HCT116 (cell line): Measurements from ENCODE around the gene SCAANT1. TPM values are rescaled to one million over a fixed set of nuclear protein-coding genes. Genes with fewer than 3 reads are reported as not detected.

Experiments used
- ATAC-seq: fragments of 200-7000 bp; cut with Tn5 transposase; 2 replicates; pipeline ENCODE4 v1.9.1; 2020; ENCODE audit warnings: mild to moderate bottlenecking, moderate library complexity
- BruUV-seq: library from RNA; stranded (reverse); fragments of 400-500 nt; replicated peaks from 2 replicates; lab custom pipeline; 2021; lab: Mats Ljungman, UMichigan
- CTCF ChIA-PET: fragments of 300-600 bp; sonication (Branson Sonifier 250); formaldehyde crosslinking; loops from one replicate; lab custom pipeline; 2021; ENCODE audit warnings: antibody characterized with exemption; lab: Charles Lee
- POLR2A ChIA-PET: fragments of 300-600, 350-600 bp; sonication (Branson Sonifier 250); formaldehyde crosslinking; loops from one replicate; lab custom pipeline; 2021; ENCODE audit warnings: antibody characterized with exemption; lab: Charles Lee
- RAD21 ChIA-PET, 2 experiments: fragments of 300-600 bp; sonication (Branson Sonifier 250); formaldehyde crosslinking; loops; one replicate each; lab custom pipeline; 2023; ENCODE audit warnings: low total read pairs in 2 of 2; ENCODE audit not compliant: uncharacterized antibody in 2 of 2, unreplicated experiment in 2 of 2, low non-redundant PET in 1 of 2; lab: Charles Lee
- DNase-seq: peaks from one replicate; pipeline ENCODE4 v3.0.0-alpha.2; 2010; ENCODE audit warnings: low read depth, low spot score
- H2AFZ ChIP-seq: fragments of 200-600 bp; shearing (Covaris generic), sonication (generic); 2 replicates; pipeline ENCODE4 v1.6.1; 2017; ENCODE audit warnings: low read depth, mixed run types, mixed read lengths, antibody characterized with exemption, low read length; ENCODE audit not compliant: poor library complexity, severe bottlenecking
- H3K27ac ChIP-seq: 2 replicates; pipeline ENCODE4 v1.5.1; 2012; ENCODE audit warnings: low read depth, low read length
- H3K27me3 ChIP-seq: fragments of 200-600 bp; sonication (generic); 2 replicates; pipeline ENCODE4 v1.6.1; 2016; ENCODE audit warnings: mixed run types, low read length, mixed read lengths; ENCODE audit not compliant: insufficient read depth
- H3K36me3 ChIP-seq, 2 experiments: fragments of 200-500 bp in 1 of 2; fragments of 200-600 bp in 1 of 2; sonication (Bioruptor generic) in 1 of 2; sonication (generic) in 1 of 2; 2 replicates each; pipeline versions ENCODE4 v1.5.1 to v1.6.1; 2014 to 2016; ENCODE audit warnings: low read length in 2 of 2, inconsistent platforms in 1 of 2, mixed read lengths in 1 of 2, mixed run types in 1 of 2; ENCODE audit not compliant: insufficient read depth in 2 of 2, control insufficient read depth in 1 of 2
- H3K4me1 ChIP-seq, 2 experiments: fragments of 200-600 bp in 1 of 2; sonication (generic) in 1 of 2; 2 replicates each; pipeline versions ENCODE4 v1.5.1 to v1.6.1; 2012 to 2017; ENCODE audit warnings: low read length in 2 of 2, inconsistent platforms in 1 of 2, mild to moderate bottlenecking in 1 of 2, mixed read lengths in 1 of 2, mixed run types in 1 of 2, moderate library complexity in 1 of 2; ENCODE audit not compliant: insufficient read depth in 2 of 2, control insufficient read depth in 1 of 2
- H3K4me2 ChIP-seq: fragments of 200-600 bp; sonication (generic); 2 replicates; pipeline ENCODE4 v1.6.1; 2017; ENCODE audit warnings: mixed run types, low read length, mixed read lengths
- H3K4me3 ChIP-seq, 2 experiments: fragments of 200-600 bp in 1 of 2; sonication (generic) in 1 of 2; replicated peaks in 1 of 2; 2 replicates each; pipeline ENCODE4 v1.5.1; 2011 to 2016; ENCODE audit warnings: low read length in 2 of 2, control low read depth in 1 of 2, low read depth in 1 of 2, mild to moderate bottlenecking in 1 of 2, mixed read lengths in 1 of 2, mixed run types in 1 of 2
- H3K79me2 ChIP-seq: fragments of 200-600 bp; sonication (generic); 2 replicates; pipeline ENCODE4 v1.6.1; 2017; ENCODE audit warnings: mild to moderate bottlenecking, mixed run types, low read length, moderate library complexity, mixed read lengths; ENCODE audit not compliant: insufficient read depth
- H3K9ac ChIP-seq: fragments of 200-600 bp; sonication (generic); 2 replicates; pipeline ENCODE4 v1.6.1; 2016; ENCODE audit warnings: low read length, mixed read lengths
- H3K9me2 ChIP-seq: fragments of 200-600 bp; sonication (generic), shearing (Covaris generic); 2 replicates; pipeline ENCODE4 v1.6.1; 2017; ENCODE audit warnings: mixed run types, mild to moderate bottlenecking, moderate library complexity; ENCODE audit not compliant: insufficient read depth
- H3K9me3 ChIP-seq, 2 experiments: fragments of 200-500 bp in 1 of 2; fragments of 200-600 bp in 1 of 2; sonication (Bioruptor generic) in 1 of 2; sonication (generic) in 1 of 2; 2 replicates each; pipeline ENCODE4 v1.6.1; 2014 to 2017; ENCODE audit warnings: low read length in 2 of 2, mixed read lengths in 2 of 2, inconsistent platforms in 1 of 2, low read depth in 1 of 2, mild to moderate bottlenecking in 1 of 2, mixed run types in 1 of 2, moderate library complexity in 1 of 2; ENCODE audit not compliant: control insufficient read depth in 1 of 2, insufficient read depth in 1 of 2
- H4K20me1 ChIP-seq: fragments of 200-600 bp; sonication (generic), shearing (Covaris generic); 2 replicates; pipeline ENCODE4 v1.6.1; 2017; ENCODE audit warnings: mixed run types, mild to moderate bottlenecking, moderate library complexity; ENCODE audit not compliant: insufficient read depth
- POLR2AphosphoS5 ChIP-seq: IDR thresholded peaks from 2 replicates; pipeline ENCODE4 v1.6.1; 2011; ENCODE audit warnings: mild to moderate bottlenecking, low read depth, low read length, moderate library complexity
- RAD21 ChIP-seq: IDR thresholded peaks from 2 replicates; pipeline ENCODE4 v1.6.1; 2012; ENCODE audit warnings: low read depth, mild to moderate bottlenecking
- SP1 ChIP-seq: IDR thresholded peaks from 2 replicates; pipeline ENCODE4 v1.6.1; 2012; ENCODE audit warnings: low read depth
- intact Hi-C: fragments of 100-400 bp; cut with micrococcal nuclease; formaldehyde crosslinking; loops from 2 replicates; pipeline ENCODE4 v1.10.0; 2022
- total RNA-seq: library from RNA; stranded (reverse); gene quantifications from one replicate; pipeline ENCODE4 v1.2.1, GENCODE V29; 2021; ENCODE audit not compliant: unreplicated experiment
- TF ChIP-seq, protein P1 (sequence below), 3 experiments: fragments of 200-600 bp in 1 of 3; sonication (generic) in 1 of 3; IDR thresholded peaks in 2 of 3; conservative IDR thresholded peaks in 1 of 3; 2 replicates each; pipeline ENCODE4 v1.5.1; 2012 to 2017; ENCODE audit warnings: low read depth in 2 of 3, low read length in 2 of 3, antibody characterized with exemption in 1 of 3, borderline replicate concordance in 1 of 3, control low read depth in 1 of 3, mild to moderate bottlenecking in 1 of 3, mixed read lengths in 1 of 3, mixed run types in 1 of 3, moderate library complexity in 1 of 3; ENCODE audit not compliant: insufficient read depth in 1 of 3

The SCAANT1 gene
- total RNA-seq, 1 experiment from 2014 or later = not detected

DNA sequence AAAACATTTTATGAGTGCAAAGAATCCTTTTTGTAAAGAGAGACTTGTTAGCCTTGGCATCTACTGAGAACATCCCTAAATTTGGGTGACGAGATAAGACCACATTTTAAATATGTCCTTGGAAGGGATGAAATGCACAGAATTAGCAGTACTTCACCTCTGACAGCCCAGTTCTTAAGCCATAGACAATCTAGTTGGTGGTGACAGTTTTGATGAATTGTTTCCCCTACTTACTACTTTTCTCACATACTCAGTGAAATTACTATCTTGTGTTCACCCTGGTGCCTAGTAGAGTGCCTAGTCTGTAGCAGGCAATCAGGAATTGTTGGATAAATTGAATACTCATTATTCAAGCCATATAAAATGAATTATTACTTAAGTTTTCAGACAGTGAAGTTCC, 3.4 kb downstream of the SCAANT1 start:
- H3K79me2 ChIP-seq = peaks cover 26% of the 10 kb centered on the region
- ChIA-PET POLR2A (no interaction called here), RAD21 (no interaction called here), CTCF (no interaction called here)
- peaks cover 12 to 25% of the 10 kb centered on the region in 2 experiments; a peak in 3 of 4 replicates for H3K4me1 ChIP-seq
- no peak for ATAC-seq
- H3K4me3 ChIP-seq = no peak overlapping the region
- H3K9ac ChIP-seq = no peak overlapping the region
- H3K27ac ChIP-seq = no peak overlapping the region
- BruUV-seq = no TSS peak
- H4K20me1 ChIP-seq = no peaks in the 10 kb centered on the region
- DNase-seq = no peak
- intact Hi-C loops = loop anchor here (5.0 kb wide), 1 partner anchor 36 kb away; no protein-coding TSS in a partner anchor
- no peak overlapping the region for H2AFZ ChIP-seq
- H3K9me2 ChIP-seq = no peaks in the 10 kb centered on the region
- no peaks in the 10 kb centered on the region for H3K9me3 ChIP-seq
- no peaks in the 10 kb centered on the region for H3K27me3 ChIP-seq
- H3K36me3 ChIP-seq = no peaks in the 10 kb centered on the region
- TF ChIP-seq POLR2AphosphoS5 = no peak
- TF ChIP-seq SP1 = no peak
- no peak overlapping the region for H3K4me2 ChIP-seq

DNA sequence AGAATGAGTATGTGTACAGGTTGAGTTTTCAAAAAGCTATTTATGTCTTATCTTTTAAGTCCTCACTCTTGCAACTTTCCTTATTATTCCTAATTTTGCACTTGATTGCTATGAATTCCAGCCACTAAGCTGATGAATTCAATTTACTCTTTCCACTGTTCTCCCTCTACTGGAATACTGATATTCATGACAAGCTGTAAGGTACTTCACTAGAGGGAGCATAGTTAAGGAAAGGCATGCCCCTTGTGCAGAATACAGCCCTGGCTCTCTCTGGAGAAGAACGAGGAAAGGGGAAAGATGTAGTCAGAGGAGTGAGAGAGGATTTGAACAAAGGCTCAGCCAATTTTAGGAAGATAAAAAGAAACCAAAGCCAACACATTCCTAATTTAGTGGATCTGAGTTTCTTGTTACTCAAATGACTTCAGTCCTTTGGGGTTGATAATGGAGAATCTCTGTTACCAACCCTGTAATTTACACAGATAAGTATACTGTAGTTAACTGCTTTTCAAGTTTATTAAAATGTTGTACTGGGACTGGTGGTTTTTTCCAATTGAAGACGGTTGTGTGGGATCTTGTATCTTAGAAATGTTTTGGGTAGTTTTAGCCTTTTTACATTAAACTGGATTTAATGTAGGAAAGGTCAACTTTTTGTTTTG, 4.0 kb downstream of the SCAANT1 start:
- ChIA-PET RAD21 (no interaction called here), POLR2A (no interaction called here), CTCF (interaction anchor here (0.6 to 0.7 kb wide), 2 partner anchors 21 to 48 kb away, joined by 3 read pairs; no protein-coding TSS in a partner anchor)
- Histone ChIP-seq H3K9me2 (no peaks in the 10 kb centered on the region), H3K27me3 (no peaks in the 10 kb centered on the region), H3K9ac (no peak overlapping the region), H3K79me2 (peaks cover 20% of the 10 kb centered on the region), H3K27ac (no peak overlapping the region), H3K4me1 (peaks cover 7 to 19% of the 10 kb centered on the region in 2 experiments; a peak in 3 of 4 replicates), H3K9me3 (no peaks in the 10 kb centered on the region), H2AFZ (no peak overlapping the region), H3K36me3 (no peaks in the 10 kb centered on the region), H3K4me2 (no peak overlapping the region), H4K20me1 (no peaks in the 10 kb centered on the region), H3K4me3 (no peak overlapping the region)
- intact Hi-C loops = loop anchor here (5.0 kb wide), 1 partner anchor 36 kb away; no protein-coding TSS in a partner anchor
- DNase-seq (no peak), ATAC-seq (no peak)
- TF ChIP-seq, protein P1, sequence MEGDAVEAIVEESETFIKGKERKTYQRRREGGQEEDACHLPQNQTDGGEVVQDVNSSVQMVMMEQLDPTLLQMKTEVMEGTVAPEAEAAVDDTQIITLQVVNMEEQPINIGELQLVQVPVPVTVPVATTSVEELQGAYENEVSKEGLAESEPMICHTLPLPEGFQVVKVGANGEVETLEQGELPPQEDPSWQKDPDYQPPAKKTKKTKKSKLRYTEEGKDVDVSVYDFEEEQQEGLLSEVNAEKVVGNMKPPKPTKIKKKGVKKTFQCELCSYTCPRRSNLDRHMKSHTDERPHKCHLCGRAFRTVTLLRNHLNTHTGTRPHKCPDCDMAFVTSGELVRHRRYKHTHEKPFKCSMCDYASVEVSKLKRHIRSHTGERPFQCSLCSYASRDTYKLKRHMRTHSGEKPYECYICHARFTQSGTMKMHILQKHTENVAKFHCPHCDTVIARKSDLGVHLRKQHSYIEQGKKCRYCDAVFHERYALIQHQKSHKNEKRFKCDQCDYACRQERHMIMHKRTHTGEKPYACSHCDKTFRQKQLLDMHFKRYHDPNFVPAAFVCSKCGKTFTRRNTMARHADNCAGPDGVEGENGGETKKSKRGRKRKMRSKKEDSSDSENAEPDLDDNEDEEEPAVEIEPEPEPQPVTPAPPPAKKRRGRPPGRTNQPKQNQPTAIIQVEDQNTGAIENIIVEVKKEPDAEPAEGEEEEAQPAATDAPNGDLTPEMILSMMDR (IDR thresholded peaks at IDR 0.05 in 2 of 3, conservative IDR thresholded peaks at IDR 0.05 in 1 of 3; ENCODE audit: borderline replicate concordance in 1 of 3, insufficient read depth in 1 of 3, low read depth in 2 of 3, low read length in 2 of 3) = peak; percentile 29 to 43 (median 40); a peak in 4 of 6 replicates
- no peak for TF ChIP-seq RAD21
- BruUV-seq = no TSS peak
